H1 (cell line): ENCODE data around the gene USB1.

Experiments
- HDAC2 ChIP-seq, 2 experiments: fragments of 300-600 bp in 1 of 2; sonication (generic) in 1 of 2; IDR thresholded peaks; 2 replicates each; pipeline ENCODE4 v1.6.1; 2011 to 2012; ENCODE audit warnings: low read depth in 2 of 2, low read length in 2 of 2, mild to moderate bottlenecking in 2 of 2, moderate library complexity in 2 of 2, borderline replicate concordance in 1 of 2, inconsistent platforms in 1 of 2
- TF ChIP-seq, protein P1 (sequence below), 3 experiments: IDR thresholded peaks; 1 replicate in 2 of 3; 2 replicates in 1 of 3; pipeline versions ENCODE4 v1.5.1 to v1.6.1; 2011; ENCODE audit warnings: low read length in 3 of 3, mild to moderate bottlenecking in 3 of 3, inconsistent platforms in 2 of 3, low read depth in 1 of 3, moderate library complexity in 1 of 3; ENCODE audit not compliant: insufficient read depth in 1 of 3; ENCODE audit errors: control extremely low read depth in 1 of 3

DNA sequence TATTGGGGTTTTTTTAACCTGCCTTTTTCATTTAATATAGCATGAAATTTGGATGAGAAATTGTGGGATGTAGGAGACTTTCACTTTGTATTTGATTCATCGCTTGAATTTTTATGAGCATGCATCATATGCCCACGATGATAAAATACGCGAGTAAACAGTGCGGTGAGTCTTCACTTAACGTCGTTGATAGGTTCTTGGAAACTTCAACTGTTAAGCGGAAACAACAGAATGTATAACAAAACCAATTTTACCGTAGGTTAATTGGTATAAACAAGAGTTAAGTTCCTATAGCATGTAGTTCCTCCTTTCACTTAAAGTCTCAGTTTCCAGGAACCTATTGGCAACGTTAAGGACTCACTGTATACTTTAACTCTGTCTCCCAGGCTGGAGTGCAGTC, 53.1 kb downstream of the USB1 start:
- TF ChIP-seq, protein P1, sequence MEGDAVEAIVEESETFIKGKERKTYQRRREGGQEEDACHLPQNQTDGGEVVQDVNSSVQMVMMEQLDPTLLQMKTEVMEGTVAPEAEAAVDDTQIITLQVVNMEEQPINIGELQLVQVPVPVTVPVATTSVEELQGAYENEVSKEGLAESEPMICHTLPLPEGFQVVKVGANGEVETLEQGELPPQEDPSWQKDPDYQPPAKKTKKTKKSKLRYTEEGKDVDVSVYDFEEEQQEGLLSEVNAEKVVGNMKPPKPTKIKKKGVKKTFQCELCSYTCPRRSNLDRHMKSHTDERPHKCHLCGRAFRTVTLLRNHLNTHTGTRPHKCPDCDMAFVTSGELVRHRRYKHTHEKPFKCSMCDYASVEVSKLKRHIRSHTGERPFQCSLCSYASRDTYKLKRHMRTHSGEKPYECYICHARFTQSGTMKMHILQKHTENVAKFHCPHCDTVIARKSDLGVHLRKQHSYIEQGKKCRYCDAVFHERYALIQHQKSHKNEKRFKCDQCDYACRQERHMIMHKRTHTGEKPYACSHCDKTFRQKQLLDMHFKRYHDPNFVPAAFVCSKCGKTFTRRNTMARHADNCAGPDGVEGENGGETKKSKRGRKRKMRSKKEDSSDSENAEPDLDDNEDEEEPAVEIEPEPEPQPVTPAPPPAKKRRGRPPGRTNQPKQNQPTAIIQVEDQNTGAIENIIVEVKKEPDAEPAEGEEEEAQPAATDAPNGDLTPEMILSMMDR (IDR thresholded peaks at IDR 0.05; ENCODE audit: control extremely low read depth in 1 of 3, insufficient read depth in 1 of 3, low read depth in 1 of 3, low read length in 3 of 3) = no peak
- TF ChIP-seq HDAC2 (IDR thresholded peaks at IDR 0.05; ENCODE audit: borderline replicate concordance in 1 of 2, low read depth in 2 of 2, low read length in 2 of 2) = no peak
